Measurements from ENCODE around the gene PCBP2.

The PCBP2 gene

DNA sequence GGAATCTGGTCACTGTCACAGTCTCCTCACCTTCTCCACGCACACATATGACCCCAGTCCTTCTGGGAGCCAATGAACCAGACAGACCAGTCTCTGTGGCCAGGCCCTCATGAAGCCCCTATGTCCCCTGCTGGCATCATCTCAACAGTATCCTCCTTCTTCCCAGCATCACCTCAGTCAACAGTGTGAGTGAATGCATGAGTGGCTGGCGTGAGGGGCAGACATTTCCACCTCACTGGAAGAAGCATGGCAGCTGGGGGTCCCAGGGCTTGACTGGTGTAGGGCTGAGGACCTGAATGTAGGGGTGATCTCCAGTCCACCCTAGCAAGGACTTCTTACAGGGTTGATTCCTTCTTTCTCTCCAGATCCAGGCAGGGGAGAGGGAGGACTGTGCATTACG lies 45.6 kb downstream of the PCBP2 start:
- peaks cover 41 to 46% of the 10 kb centered on the region in 2 donors for H3K4me1 Mint-ChIP-seq (ENCODE audit: low read depth in 2 of 2)
- H3K4me3 Mint-ChIP-seq, result no peak overlapping the region
- H3K27ac Mint-ChIP-seq, result no peak overlapping the region

DNA sequence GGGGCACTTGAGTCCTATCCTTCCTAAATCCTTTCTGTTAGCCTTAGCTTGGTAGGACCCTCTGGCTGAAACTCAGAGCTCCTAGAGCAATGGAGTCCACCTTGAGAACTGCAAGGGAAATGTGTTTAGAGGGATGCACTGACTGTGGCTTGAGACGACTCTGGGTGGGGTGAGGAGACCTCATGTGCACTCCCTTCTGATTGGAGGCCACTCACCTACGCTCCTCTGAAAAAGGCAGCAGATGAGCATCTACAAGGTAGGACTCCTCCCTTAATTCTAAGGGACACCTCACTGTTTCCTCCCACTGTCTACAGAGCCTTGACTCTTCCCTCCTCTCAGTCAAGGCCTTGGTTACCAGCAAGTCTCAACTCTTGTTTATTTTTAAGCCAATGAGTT lies 46.3 kb downstream of the PCBP2 start:
- peaks cover 34% of the 10 kb centered on the region for H3K36me3 Mint-ChIP-seq (ENCODE audit: insufficient read depth)

More for the DNA sequence above, 45.6 kb downstream of the PCBP2 start:
- Mint-ChIP-seq H3K36me3 (ENCODE audit: insufficient read depth) (peaks cover 42% of the 10 kb centered on the region), H3K27me3 (no peaks in the 10 kb centered on the region), H3K9me3 (no peaks in the 10 kb centered on the region)
- ATAC-seq (replicated peaks), result no peak
- no peak for DNase-seq

DNA sequence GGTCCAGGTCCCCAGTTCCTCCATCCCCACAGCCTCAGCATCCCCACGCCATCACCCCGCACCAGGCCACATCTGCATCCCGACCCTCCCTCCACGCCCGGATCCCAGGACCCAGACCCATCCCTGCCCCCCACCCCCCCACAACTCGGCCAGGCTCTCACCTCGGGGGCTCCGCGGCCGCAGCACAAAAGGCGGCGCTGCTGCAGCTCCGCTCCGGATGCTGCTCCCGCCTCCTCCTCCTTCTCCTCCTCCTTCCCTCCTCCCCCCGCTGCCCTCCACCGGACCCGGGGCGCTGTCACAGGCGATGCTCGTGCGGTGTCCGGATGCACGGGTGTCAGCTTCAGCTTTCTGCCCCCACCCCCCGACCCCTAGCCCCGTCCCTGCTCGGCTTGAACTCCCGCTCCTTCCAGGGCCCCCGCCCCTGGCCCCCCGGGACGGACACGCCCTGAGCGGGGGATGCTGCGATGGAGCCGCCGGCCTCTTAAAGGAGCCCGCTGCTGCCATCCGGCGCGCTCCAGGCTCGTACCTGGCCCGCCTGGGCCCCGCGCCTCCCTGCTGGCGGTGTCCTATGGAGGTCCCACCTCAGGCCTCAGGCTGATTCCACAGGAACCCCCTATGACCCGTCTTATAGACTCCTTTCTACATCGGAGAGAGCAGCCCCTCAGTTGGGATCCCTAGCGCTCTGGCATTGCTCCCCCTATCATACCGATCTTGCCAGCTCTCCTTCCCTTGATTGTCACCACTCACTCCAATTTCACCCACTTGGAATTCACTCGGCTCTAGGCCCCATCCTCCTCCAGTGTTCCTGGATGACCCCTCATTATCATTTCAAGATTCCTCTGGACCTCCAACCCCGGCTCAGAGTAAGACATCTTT lies 47.6 kb downstream of the PCBP2 start, which contains the start of gene MAP3K12:
TSS of gene MAP3K12 (minus strand) at position 193 of the 876 bp plus-strand sequence. CDS start 12,067 bp downstream, outside the sequence.
- no peaks in the 10 kb centered on the region for H3K27me3 Mint-ChIP-seq
- peak; percentile 37 to 58 (median 40) for DNase-seq
- H3K4me1 Mint-ChIP-seq (ENCODE audit: low read depth in 2 of 2), result peaks cover 31 to 35% of the 10 kb centered on the region in 2 donors
- H3K9me3 Mint-ChIP-seq, result no peaks in the 10 kb centered on the region
- ATAC-seq (replicated peaks), result no peak
- peak within 1 kb of the TSS; percentile 90 to 95 for H3K4me3 Mint-ChIP-seq
- H3K27ac Mint-ChIP-seq, result peak within 1 kb of the TSS; percentile 97 to 99
- H3K36me3 Mint-ChIP-seq (ENCODE audit: insufficient read depth), result peaks cover 31% of the 10 kb centered on the region

More for the DNA sequence above, 46.3 kb downstream of the PCBP2 start:
- Mint-ChIP-seq H3K4me3 (peak overlapping the region; percentile 90 to 95), H3K27ac (peak overlapping the region; percentile 82 to 97), H3K4me1 (ENCODE audit: low read depth in 2 of 2) (peaks cover 38 to 44% of the 10 kb centered on the region in 2 donors), H3K9me3 (no peaks in the 10 kb centered on the region), H3K27me3 (no peaks in the 10 kb centered on the region)
- DNase-seq (no peak), ATAC-seq (replicated peaks) (no peak)

DNA sequence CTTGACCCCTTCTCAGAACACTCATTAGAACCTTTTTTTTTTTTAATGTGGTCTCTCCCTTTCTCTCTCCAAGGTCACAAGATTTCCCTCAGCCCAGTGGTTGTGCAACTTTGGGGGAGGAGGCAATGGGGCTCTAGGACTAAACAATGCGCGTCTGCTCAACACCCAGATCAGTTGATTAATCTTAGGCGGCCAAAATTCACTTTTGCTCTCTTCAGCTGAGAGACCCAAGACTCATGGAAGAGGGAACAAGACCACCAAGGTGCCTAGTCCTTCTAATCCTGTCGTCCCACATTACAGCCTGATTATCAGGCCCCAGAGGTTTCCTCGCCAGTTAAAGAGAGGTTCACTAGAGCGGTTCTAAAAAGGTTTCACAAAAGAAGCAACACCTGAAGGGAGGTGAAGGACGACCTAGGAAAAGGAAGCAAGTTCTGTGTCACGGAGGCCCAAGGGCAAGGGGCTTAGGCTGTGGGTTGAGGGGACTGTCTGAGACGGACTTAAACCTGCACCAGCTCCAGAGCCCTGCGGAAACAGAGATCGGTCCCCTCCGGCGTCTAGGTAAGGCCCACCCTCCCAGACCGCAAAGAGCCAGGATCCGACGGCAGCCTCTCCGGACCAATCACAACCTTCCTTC lies 48.4 kb downstream of the PCBP2 start:
- Mint-ChIP-seq H3K27me3 (no peaks in the 10 kb centered on the region), H3K4me1 (ENCODE audit: low read depth in 2 of 2) (peaks cover 31 to 38% of the 10 kb centered on the region in 2 donors), H3K27ac (peak overlapping the region; percentile 97 to 99), H3K9me3 (no peaks in the 10 kb centered on the region), H3K36me3 (ENCODE audit: insufficient read depth) (peaks cover 36% of the 10 kb centered on the region), H3K4me3 (peak overlapping the region; percentile 90 to 95)
- DNase-seq, result no peak
- no peak for ATAC-seq (replicated peaks)

GRCh38 chr12:53500776-53501614 lies 49.1 kb downstream of the PCBP2 start, which contains the start of gene TARBP2:
Gene TARBP2 (plus strand): TSS chr12:53501283. CDS start chr12:53501409, 126 bp downstream.
- ATAC-seq (replicated peaks) (peak; percentile 78), DNase-seq (peak; percentile 91 to 99 (median 95))
- Mint-ChIP-seq H3K27ac (peak within 1 kb of the TSS; percentile 97 to 99), H3K36me3 (ENCODE audit: insufficient read depth) (peaks cover 36% of the 10 kb centered on the region), H3K27me3 (no peaks in the 10 kb centered on the region), H3K9me3 (no peaks in the 10 kb centered on the region), H3K4me3 (peak within 1 kb of the TSS; percentile 90 to 95), H3K4me1 (ENCODE audit: low read depth in 2 of 2) (peaks cover 35 to 38% of the 10 kb centered on the region in 2 donors)

DNA sequence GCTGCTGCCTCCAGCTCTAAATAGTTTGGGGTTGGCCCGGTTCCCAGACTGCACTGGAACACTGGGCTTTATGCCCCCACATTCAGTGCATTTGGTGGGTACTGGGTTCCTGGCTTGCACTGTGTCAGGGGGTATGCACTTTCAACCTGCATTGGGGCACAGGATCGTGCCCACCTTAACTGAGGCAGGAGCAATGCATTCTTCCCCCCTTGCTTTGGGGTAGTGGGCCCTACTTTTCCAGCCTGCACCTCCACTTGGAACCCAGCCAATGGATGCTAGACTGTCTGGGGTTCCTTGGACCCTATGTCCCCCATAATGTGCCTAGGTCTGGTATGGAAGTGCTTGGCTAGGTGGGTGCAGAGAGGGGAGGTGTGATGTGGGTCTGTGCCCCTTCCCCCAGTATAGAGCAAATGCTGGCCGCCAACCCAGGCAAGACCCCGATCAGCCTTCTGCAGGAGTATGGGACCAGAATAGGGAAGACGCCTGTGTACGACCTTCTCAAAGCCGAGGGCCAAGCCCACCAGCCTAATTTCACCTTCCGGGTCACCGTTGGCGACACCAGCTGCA lies 49.8 kb downstream of the PCBP2 start:
- no peaks in the 10 kb centered on the region for H3K9me3 Mint-ChIP-seq
- peaks cover 32 to 38% of the 10 kb centered on the region in 2 donors for H3K4me1 Mint-ChIP-seq (ENCODE audit: low read depth in 2 of 2)
- peaks cover 36% of the 10 kb centered on the region for H3K36me3 Mint-ChIP-seq (ENCODE audit: insufficient read depth)
- DNase-seq, result no peak
- ATAC-seq (replicated peaks), result no peak
- peak overlapping the region; percentile 90 to 95 for H3K4me3 Mint-ChIP-seq
- H3K27ac Mint-ChIP-seq, result peak overlapping the region; percentile 97 to 99
- no peaks in the 10 kb centered on the region for H3K27me3 Mint-ChIP-seq

GRCh38 chr12:53502331-53502730 lies 50.4 kb downstream of the PCBP2 start:
- ATAC-seq (replicated peaks), result no peak

DNA sequence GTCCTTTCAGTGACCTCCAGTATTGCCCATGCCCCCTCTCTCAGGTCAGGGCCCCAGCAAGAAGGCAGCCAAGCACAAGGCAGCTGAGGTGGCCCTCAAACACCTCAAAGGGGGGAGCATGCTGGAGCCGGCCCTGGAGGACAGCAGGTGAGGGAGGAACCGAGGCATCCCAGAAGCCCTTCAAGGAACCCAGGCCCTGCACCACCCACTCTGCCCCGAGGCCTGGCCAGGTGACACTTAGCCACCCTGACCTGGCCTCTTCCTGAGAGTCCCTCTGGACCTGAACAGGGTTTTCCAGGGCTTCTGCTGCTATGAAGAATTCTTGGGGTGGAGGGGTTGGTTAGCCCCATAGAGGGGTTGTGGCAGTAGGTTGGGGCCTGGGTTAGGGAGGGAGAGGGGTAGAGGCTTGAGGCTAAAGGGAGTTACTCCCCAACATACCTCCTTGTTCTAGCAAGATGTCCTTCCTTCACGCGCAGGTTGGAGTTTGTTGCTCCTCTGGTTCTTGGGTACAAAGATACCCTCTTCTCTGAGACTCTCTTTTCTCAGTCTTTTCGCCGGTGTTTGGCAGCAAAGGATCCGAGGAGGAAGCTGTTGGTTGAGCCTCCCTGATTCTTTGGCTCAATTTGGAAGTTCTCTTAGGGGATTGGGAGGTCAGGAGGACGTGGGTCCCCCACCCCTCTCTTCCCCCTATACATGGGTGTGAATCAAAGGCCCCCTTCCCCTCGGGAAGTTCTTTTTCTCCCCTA lies 51.3 kb downstream of the PCBP2 start:
- Mint-ChIP-seq H3K9me3 (no peaks in the 10 kb centered on the region), H3K4me3 (peak overlapping the region in 1 of 2 donors; percentile 8), H3K4me1 (ENCODE audit: low read depth in 2 of 2) (peaks cover 30 to 32% of the 10 kb centered on the region in 2 donors), H3K36me3 (ENCODE audit: insufficient read depth) (peaks cover 35% of the 10 kb centered on the region), H3K27ac (no peak overlapping the region), H3K27me3 (no peaks in the 10 kb centered on the region)
- DNase-seq, result no peak
- ATAC-seq (replicated peaks), result no peak

More at GRCh38 chr12:53502331-53502730, 50.4 kb downstream of the PCBP2 start:
- peak overlapping the region; percentile 97 to 99 for H3K27ac Mint-ChIP-seq
- H3K9me3 Mint-ChIP-seq, result no peaks in the 10 kb centered on the region
- peaks cover 36% of the 10 kb centered on the region for H3K36me3 Mint-ChIP-seq (ENCODE audit: insufficient read depth)
- no peak for DNase-seq
- H3K27me3 Mint-ChIP-seq, result no peaks in the 10 kb centered on the region
- H3K4me1 Mint-ChIP-seq (ENCODE audit: low read depth in 2 of 2), result peaks cover 32 to 34% of the 10 kb centered on the region in 2 donors
- H3K4me3 Mint-ChIP-seq, result peak overlapping the region in 1 of 2 donors; percentile 90

DNA sequence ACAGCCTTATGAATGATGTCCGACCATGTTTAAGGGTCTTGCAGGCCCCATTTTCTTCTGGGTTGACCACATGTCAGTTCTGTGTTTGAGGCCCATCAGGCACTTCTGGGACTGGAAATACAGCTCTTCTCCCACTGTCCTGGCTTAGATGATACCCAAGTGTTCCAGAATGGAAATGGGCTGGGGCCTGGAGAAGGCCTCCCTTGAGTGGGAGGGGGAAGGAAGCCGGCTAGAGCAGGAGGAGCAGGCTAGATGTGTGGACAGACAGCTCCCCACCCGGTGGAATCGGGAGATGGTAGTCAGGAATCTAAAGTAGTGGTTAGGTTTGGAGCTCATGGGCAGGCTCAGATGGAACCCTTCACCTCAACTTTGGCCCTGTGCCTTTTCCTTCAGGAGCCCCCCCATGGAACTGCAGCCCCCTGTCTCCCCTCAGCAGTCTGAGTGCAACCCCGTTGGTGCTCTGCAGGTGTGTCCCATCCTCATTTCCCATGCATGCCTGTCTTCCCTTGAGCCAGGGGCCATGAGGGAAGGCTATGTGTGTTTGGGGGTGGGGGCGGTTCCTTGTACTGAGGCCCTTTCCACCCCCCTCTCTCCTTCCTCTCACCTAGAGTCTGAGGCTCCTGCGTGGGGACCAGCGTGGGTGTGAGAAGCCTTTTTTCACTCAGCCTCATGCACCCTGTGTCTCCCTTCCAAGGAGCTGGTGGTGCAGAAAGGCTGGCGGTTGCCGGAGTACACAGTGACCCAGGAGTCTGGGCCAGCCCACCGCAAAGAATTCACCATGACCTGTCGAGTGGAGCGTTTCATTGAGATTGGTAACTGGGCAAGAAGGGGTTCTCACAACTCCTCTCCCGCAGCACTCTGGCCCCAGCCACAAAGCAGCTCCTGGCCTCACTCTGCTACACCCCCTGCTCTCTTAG lies 52.4 kb downstream of the PCBP2 start:
- Mint-ChIP-seq H3K4me1 (ENCODE audit: low read depth in 2 of 2) (peaks cover 23 to 27% of the 10 kb centered on the region in 2 donors), H3K27ac (no peak overlapping the region), H3K4me3 (no peak overlapping the region), H3K36me3 (ENCODE audit: insufficient read depth) (peaks cover 24% of the 10 kb centered on the region), H3K27me3 (no peaks in the 10 kb centered on the region), H3K9me3 (no peaks in the 10 kb centered on the region)
- DNase-seq, result no peak
- ATAC-seq (replicated peaks), result no peak

DNA sequence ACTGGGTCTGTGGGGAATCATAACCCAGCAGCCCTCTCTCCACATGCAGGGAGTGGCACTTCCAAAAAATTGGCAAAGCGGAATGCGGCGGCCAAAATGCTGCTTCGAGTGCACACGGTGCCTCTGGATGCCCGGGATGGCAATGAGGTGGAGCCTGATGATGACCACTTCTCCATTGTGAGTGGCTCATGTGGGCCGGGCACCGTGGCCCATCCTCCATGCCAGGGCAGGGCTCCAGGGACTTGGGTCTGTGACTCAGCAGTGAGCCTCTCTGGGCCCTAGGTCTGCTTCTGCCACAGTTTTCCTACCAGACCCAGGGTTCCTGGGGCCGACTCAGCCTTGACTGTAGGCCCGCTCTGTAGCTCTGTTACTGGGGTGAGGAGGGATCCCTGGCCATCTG lies 53.2 kb downstream of the PCBP2 start:
- no peak for ATAC-seq (replicated peaks)

GRCh38 chr12:53505555-53506449 lies 53.9 kb downstream of the PCBP2 start:
- DNase-seq (no peak), ATAC-seq (replicated peaks) (no peak)
- H3K27me3 Mint-ChIP-seq, result no peaks in the 10 kb centered on the region
- peaks cover 15 to 19% of the 10 kb centered on the region in 2 donors for H3K4me1 Mint-ChIP-seq (ENCODE audit: low read depth in 2 of 2)
- H3K36me3 Mint-ChIP-seq (ENCODE audit: insufficient read depth), result peaks cover 13% of the 10 kb centered on the region
- no peaks in the 10 kb centered on the region for H3K9me3 Mint-ChIP-seq
- H3K4me3 Mint-ChIP-seq, result no peak overlapping the region
- no peak overlapping the region for H3K27ac Mint-ChIP-seq

More for the DNA sequence above, 53.2 kb downstream of the PCBP2 start:
- H3K9me3 Mint-ChIP-seq, result no peaks in the 10 kb centered on the region
- peaks cover 18 to 22% of the 10 kb centered on the region in 2 donors for H3K4me1 Mint-ChIP-seq (ENCODE audit: low read depth in 2 of 2)
- H3K36me3 Mint-ChIP-seq (ENCODE audit: insufficient read depth), result peaks cover 19% of the 10 kb centered on the region
- DNase-seq, result no peak
- no peak overlapping the region for H3K4me3 Mint-ChIP-seq
- no peak overlapping the region for H3K27ac Mint-ChIP-seq
- H3K27me3 Mint-ChIP-seq, result no peaks in the 10 kb centered on the region

All from effector memory CD8-positive, alpha-beta T cell (primary cell).